Measurements from ENCODE around the gene TNK1. TPM values are rescaled to one million over a fixed set of nuclear protein-coding genes. Genes with fewer than 3 reads are reported as not detected.

TNK1 gene
- total and polyA plus RNA-seq, 2 of the 8 experiments (the other 6 are each of a cell fraction or from before 2014, with no cell fraction given), result 7.6 to 9.5 TPM

DNA sequence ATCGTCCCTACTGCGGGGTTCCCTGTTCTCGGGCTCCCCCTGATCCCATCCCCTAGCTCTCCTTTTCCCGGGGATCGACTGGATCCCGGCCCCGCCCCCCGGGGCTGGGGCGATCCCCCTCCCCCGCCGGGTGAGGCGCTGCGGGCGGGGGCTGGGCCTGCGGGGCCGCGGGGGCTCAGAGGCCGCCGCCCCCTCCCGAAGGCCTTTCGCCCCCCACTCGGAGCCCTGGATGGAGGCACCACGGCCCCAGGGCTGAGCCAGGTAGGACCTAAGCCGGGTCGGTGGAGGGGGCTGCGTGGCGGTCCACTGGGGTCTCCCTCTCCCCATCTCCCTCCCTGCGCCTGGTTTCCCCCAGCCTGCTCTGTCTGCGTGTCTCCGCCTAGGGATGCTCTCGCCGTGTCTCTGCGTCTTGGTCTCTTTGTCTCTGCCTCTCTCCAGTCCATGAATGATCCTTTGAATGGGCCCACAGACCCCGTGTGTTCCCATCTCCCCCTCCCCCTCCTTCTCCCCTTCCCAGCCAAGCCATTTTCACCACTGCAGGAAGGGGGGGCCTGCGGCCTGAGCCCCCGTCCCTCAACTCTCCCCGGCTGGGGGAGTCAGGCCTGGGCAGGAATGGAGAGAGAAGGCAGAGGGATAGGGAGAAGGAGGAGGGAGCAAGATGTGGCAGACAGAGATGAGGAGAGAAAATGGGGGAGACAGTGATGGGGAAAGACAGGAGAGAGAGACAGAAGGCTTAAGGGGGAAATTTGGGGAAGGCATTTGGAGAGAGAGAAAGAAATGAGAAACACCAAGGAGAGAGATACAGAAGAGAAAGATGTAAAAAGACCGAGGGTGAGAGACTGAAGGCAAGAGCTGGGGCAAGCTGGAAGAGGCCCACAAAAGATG, 24.7 kb downstream of the TNK1 start:
- Histone ChIP-seq H3K9ac (replicated peaks in 1 of 4; ENCODE audit: extremely low read depth in 1 of 4, low read depth in 3 of 4, low read length in 3 of 4) (peak overlapping the region in 3 of 4 experiments; percentile 56 to 76 (median 62); a peak in 6 of 7 replicates), H3K56ac (replicated peaks; ENCODE audit: insufficient read length, low read depth, low read length) (peak overlapping the region; percentile 32), H3K27me3 (replicated peaks in 1 of 4; ENCODE audit: control insufficient read depth in 3 of 4, extremely low read depth in 1 of 4, insufficient read depth in 3 of 4, low read length in 3 of 4) (no peaks in the 10 kb centered on the region; a peak in 1 of 7 replicates), H4K20me1 (replicated peaks in 1 of 2; ENCODE audit: control insufficient read depth in 1 of 2, insufficient read depth in 2 of 2, low read length in 2 of 2) (peaks cover 0 to 16% of the 10 kb centered on the region in 2 experiments), H3K4me3 (ENCODE audit: extremely low read depth in 1 of 4, insufficient read depth in 2 of 4, low read depth in 3 of 4, low read length in 4 of 4) (peak overlapping the region; percentile 72 to 94 (median 81)), H2AFZ (ENCODE audit: low read length) (no peak overlapping the region), H3K79me1 (ENCODE audit: low read depth, low read length) (peaks cover 7% of the 10 kb centered on the region), H2BK5ac (ENCODE audit: low read depth, low read length) (peak overlapping the region; percentile 88; the same call in 1 of the 2 replicates), H4K91ac (replicated peaks; ENCODE audit: insufficient read length, low read length) (peak overlapping the region; percentile 93), H3K23ac (ENCODE audit: insufficient read length) (no peak overlapping the region), H2BK120ac (replicated peaks; ENCODE audit: low read depth, low read length) (no peak overlapping the region), H4K5ac (ENCODE audit: insufficient read length, low read depth, low read length) (peak overlapping the region; percentile 50), H3K36me3 (ENCODE audit: control insufficient read depth in 2 of 4, insufficient read depth in 4 of 4, low read length in 3 of 4) (peaks cover 2 to 18% (median 16%) of the 10 kb centered on the region in 4 experiments; a peak in 5 of 8 replicates), H4K8ac (ENCODE audit: extremely low read depth, insufficient read depth, low read length) (peak overlapping the region; percentile 54), H3K4ac (replicated peaks; ENCODE audit: insufficient read length, low read depth, low read length) (peak overlapping the region; percentile 87), H3K14ac (ENCODE audit: insufficient read length) (no peak overlapping the region), H2BK15ac (ENCODE audit: low read length) (no peak overlapping the region; the same call in 1 of the 2 replicates), H2BK20ac (ENCODE audit: low read length) (no peak overlapping the region), H2BK12ac (ENCODE audit: low read depth, low read length) (no peak overlapping the region; the same call in 1 of the 2 replicates), H3K79me2 (ENCODE audit: control insufficient read depth in 1 of 2, insufficient read depth in 2 of 2, low read length in 2 of 2) (peaks cover 0 to 8% of the 10 kb centered on the region in 2 experiments; a peak in 1 of 4 replicates), H2AK5ac (ENCODE audit: low read depth, low read length) (peak overlapping the region; percentile 82; the same call in 1 of the 2 replicates), H3K9me3 (ENCODE audit: insufficient read depth in 2 of 2, low read depth in 1 of 2, low read length in 1 of 2) (no peaks in the 10 kb centered on the region), H3K4me1 (replicated peaks in 1 of 4; ENCODE audit: control insufficient read depth in 3 of 4, insufficient read depth in 4 of 4, low read length in 3 of 4) (peaks cover 0 to 15% (median 11%) of the 10 kb centered on the region in 4 experiments; a peak in 5 of 7 replicates), H3K4me2 (ENCODE audit: insufficient read depth in 1 of 2, low read depth in 2 of 2, low read length in 2 of 2) (peak overlapping the region; percentile 90 to 97), H3K27ac (ENCODE audit: low read depth, low read length) (0 out of 2 replicates have a peak overlapping the region, but pooled peaks have one; percentile 34), H3K23me2 (ENCODE audit: low read depth, low read length) (peaks cover 17% of the 10 kb centered on the region; the same call in 1 of the 2 replicates), H3K18ac (ENCODE audit: extremely low read depth, low read length) (peak overlapping the region; percentile 81)
- POLR2A ChIA-PET (ENCODE audit: partially characterized antibody), result interaction anchor here (0.7 to 8.2 kb wide), 15 partner anchors 11 to 153 kb away, joined by 3 to 66 read pairs (median 5); partner anchors contain the start of genes ACAP1, CHRNB1, FGF11 and PLSCR3
- FAIRE-seq (no peak), DNase-seq (ENCODE audit: low read depth in 1 of 2, low spot score in 2 of 2) (peak in 1 of 2 experiments; percentile 66)
- 1% methylated on average over 11 of the region's 38 CpGs; no CpG with 5 or more reads in 1 of the 2 experiments for WGBS, 2 experiments (ENCODE audit: extremely low coverage in 1 of 2, insufficient coverage in 1 of 2, insufficient read length in 1 of 2, insufficient replicate concordance in 2 of 2, low coverage in 1 of 2, low lambda C conversion rate in 2 of 2, missing lambda C conversion rate in 1 of 2)
- CTCF ChIA-PET (ENCODE audit: partially characterized antibody), result interaction anchor here (1.0 to 2.9 kb wide), 7 partner anchors 16 to 155 kb away, joined by 3 to 15 read pairs (median 4); partner anchors contain the start of gene SPEM1
- TF ChIP-seq TAF7 (optimal IDR thresholded peaks at IDR 0.05; ENCODE audit: borderline replicate concordance, low read depth, low read length) (no peak), SUZ12 (IDR thresholded peaks at IDR 0.05; ENCODE audit: low read length) (peak; percentile 36; the same call in 1 of the 2 replicates), RXRA (IDR thresholded peaks at IDR 0.05; ENCODE audit: insufficient read depth, low read depth, low read length) (no peak), BACH1 (IDR thresholded peaks at IDR 0.05; ENCODE audit: low read length) (0 out of 2 replicates have a peak, but pooled peaks have one; percentile 24), MAFK (IDR thresholded peaks at IDR 0.05; ENCODE audit: low read depth, low read length) (no peak), NRF1 (IDR thresholded peaks at IDR 0.05; ENCODE audit: low read depth, low read length) (no peak), CHD2 (IDR thresholded peaks at IDR 0.05; ENCODE audit: low read length) (no peak), KDM5A (IDR thresholded peaks at IDR 0.05; ENCODE audit: low read length) (no peak), POU5F1 (IDR thresholded peaks at IDR 0.05; ENCODE audit: low read depth, low read length) (no peak), SAP30 (IDR thresholded peaks at IDR 0.05; ENCODE audit: insufficient read depth, insufficient replicate concordance, low read length) (no peak), SP4 (IDR thresholded peaks at IDR 0.05; ENCODE audit: low read length) (no peak)
